SK-N-SH (cell line): ENCODE data around the gene SYT1. TPM values are rescaled to one million over a fixed set of nuclear protein-coding genes. Genes with fewer than 3 reads are reported as not detected.

ENCODE experiments used
- CTCF ChIA-PET: fragments of 300-600, 350-600 bp; formaldehyde crosslinking; extraction: SDS; loops from one replicate; lab custom pipeline; 2021; lab: Yijun Ruan, JAX
- POLR2A ChIA-PET: fragments of 350-600 bp; sonication (Branson Sonifier 250); formaldehyde crosslinking; extraction: SDS; loops from one replicate; lab custom pipeline; 2020; ENCODE audit warnings: antibody characterized with exemption, inconsistent platforms; lab: Yijun Ruan, JAX
- DNase-seq: peaks from one replicate; pipeline ENCODE4 v3.0.0; 2012
- H2AFZ ChIP-seq: fragments of 200-600 bp; sonication (generic); 2 replicates; pipeline ENCODE4 v1.8.1; 2016; ENCODE audit warnings: antibody characterized with exemption, mild to moderate bottlenecking, low read depth
- H3F3A ChIP-seq: fragments of 200-600 bp; sonication (generic); replicated peaks from 2 replicates; pipeline ENCODE3; 2016; ENCODE audit warnings: antibody characterized with exemption, mild to moderate bottlenecking; ENCODE audit not compliant: insufficient read depth
- H3K27ac ChIP-seq, 2 experiments: fragments of 200-500 bp in 1 of 2; fragments of 200-600 bp in 1 of 2; sonication (Bioruptor generic) in 1 of 2; sonication (generic), shearing (Covaris generic) in 1 of 2; 2 replicates each; pipeline versions ENCODE4 v1.5.1 to v1.6.1; 2014 to 2016; ENCODE audit warnings: low read depth in 2 of 2, inconsistent platforms in 1 of 2, low read length in 1 of 2, mild to moderate bottlenecking in 1 of 2, mixed read lengths in 1 of 2
- H3K27me3 ChIP-seq: fragments of 200-600 bp; sonication (generic), shearing (Covaris generic); 2 replicates; pipeline ENCODE4 v1.6.1; 2016; ENCODE audit warnings: mixed run types; ENCODE audit not compliant: insufficient read depth
- H3K36me3 ChIP-seq, 2 experiments: fragments of 200-500 bp in 1 of 2; fragments of 200-600 bp in 1 of 2; sonication (Bioruptor generic) in 1 of 2; sonication (generic) in 1 of 2; replicated peaks in 1 of 2; 2 replicates each; pipeline versions ENCODE3 to v1.5.1; 2014 to 2016; ENCODE audit warnings: low read length in 1 of 2, mild to moderate bottlenecking in 1 of 2; ENCODE audit not compliant: insufficient read depth in 2 of 2, control insufficient read depth in 1 of 2
- H3K4me1 ChIP-seq, 2 experiments: fragments of 200-500 bp in 1 of 2; fragments of 200-600 bp in 1 of 2; sonication (Bioruptor generic) in 1 of 2; sonication (generic), shearing (Covaris generic) in 1 of 2; 2 replicates each; pipeline versions ENCODE4 v1.5.1 to v1.6.1; 2014 to 2016; ENCODE audit warnings: low read depth in 1 of 2, low read length in 1 of 2, mixed run types in 1 of 2; ENCODE audit not compliant: insufficient read depth in 2 of 2, control insufficient read depth in 1 of 2
- H3K4me2 ChIP-seq: fragments of 200-600 bp; sonication (generic), shearing (Covaris generic); 2 replicates; pipeline ENCODE4 v1.6.1; 2017; ENCODE audit warnings: mixed run types
- H3K4me3 ChIP-seq, 2 experiments: fragments of 200-500 bp in 1 of 2; fragments of 200-600 bp in 1 of 2; sonication (Bioruptor generic) in 1 of 2; sonication (generic), shearing (Covaris generic) in 1 of 2; 2 replicates each; pipeline versions ENCODE4 v1.5.1 to v1.8.1; 2014 to 2016; ENCODE audit warnings: low read depth in 2 of 2, inconsistent platforms in 1 of 2, low read length in 1 of 2, mild to moderate bottlenecking in 1 of 2, mixed read lengths in 1 of 2, moderate library complexity in 1 of 2
- H3K79me2 ChIP-seq: fragments of 200-600 bp; sonication (generic); 2 replicates; pipeline ENCODE4 v1.8.1; 2017; ENCODE audit warnings: mild to moderate bottlenecking; ENCODE audit not compliant: insufficient read depth
- H3K9ac ChIP-seq: fragments of 200-600 bp; sonication (generic); 2 replicates; pipeline ENCODE4 v1.6.1; 2017; ENCODE audit warnings: mixed run types
- H3K9me2 ChIP-seq: fragments of 200-600 bp; sonication (generic); 2 replicates; pipeline ENCODE4 v1.6.1; 2017; ENCODE audit warnings: mixed run types
- H3K9me3 ChIP-seq: fragments of 200-600 bp; sonication (generic); 2 replicates; pipeline ENCODE4 v1.6.1; 2017; ENCODE audit warnings: mixed run types, mild to moderate bottlenecking, moderate library complexity
- H4K20me1 ChIP-seq: fragments of 200-600 bp; sonication (generic); 2 replicates; pipeline ENCODE4 v1.6.1; 2017; ENCODE audit warnings: mild to moderate bottlenecking, mixed run types; ENCODE audit not compliant: insufficient read depth
- ELF1 ChIP-seq: IDR thresholded peaks from 2 replicates; pipeline ENCODE4 v1.4.0; 2012
- EP300 ChIP-seq, 2 experiments: IDR thresholded peaks; 2 replicates each; pipeline versions ENCODE4 v1.4.0 to v1.6.1; 2012; ENCODE audit warnings: borderline replicate concordance in 1 of 2, low read depth in 1 of 2, low read length in 1 of 2
- EZH2phosphoT487 ChIP-seq: fragments of 200-600 bp; sonication (generic); IDR thresholded peaks from 2 replicates; pipeline ENCODE4 v1.6.1; 2017; ENCODE audit warnings: low read depth, mixed run types, mild to moderate bottlenecking, antibody characterized with exemption, moderate library complexity, borderline replicate concordance
- FOSL2 ChIP-seq: IDR thresholded peaks from 2 replicates; pipeline ENCODE4 v1.4.0; 2012; ENCODE audit warnings: low read depth, mild to moderate bottlenecking, moderate library complexity, borderline replicate concordance
- FOXJ3 ChIP-seq: sonication (generic); formaldehyde crosslinking; IDR thresholded peaks from 2 replicates; pipeline ENCODE4 v1.5.1; 2020; ENCODE audit warnings: mild to moderate bottlenecking, missing genetic modification reagents
- FOXM1 ChIP-seq: IDR thresholded peaks from 2 replicates; pipeline ENCODE4 v1.4.0; 2012; ENCODE audit warnings: low read depth, mild to moderate bottlenecking
- JUND ChIP-seq: IDR thresholded peaks from 2 replicates; pipeline ENCODE4 v1.4.0; 2012
- MXI1 ChIP-seq: IDR thresholded peaks from 2 replicates; pipeline ENCODE4 v1.6.1; 2012; ENCODE audit warnings: mild to moderate bottlenecking, low read depth, low read length, improper control_type of control experiment
- NFIC ChIP-seq: IDR thresholded peaks from 2 replicates; pipeline ENCODE4 v1.4.0; 2012; ENCODE audit warnings: borderline replicate concordance
- POLR2AphosphoS5 ChIP-seq: IDR thresholded peaks from 2 replicates; pipeline ENCODE4 v1.6.1; 2012; ENCODE audit warnings: low read depth, low read length
- RCOR1 ChIP-seq: fragments of 150-350 bp; IDR thresholded peaks from 2 replicates; pipeline ENCODE4 v1.6.1; 2017; ENCODE audit warnings: antibody characterized with exemption, low read length
- RFX5 ChIP-seq: IDR thresholded peaks from 2 replicates; pipeline ENCODE4 v1.6.1; 2012; ENCODE audit warnings: mild to moderate bottlenecking, improper control_type of control experiment, low read length
- RXRA ChIP-seq: IDR thresholded peaks from 2 replicates; pipeline ENCODE4 v1.4.0; 2012; ENCODE audit warnings: low read depth, mild to moderate bottlenecking, borderline replicate concordance
- TCF12 ChIP-seq: IDR thresholded peaks from 2 replicates; pipeline ENCODE4 v1.4.0; 2012
- YY1 ChIP-seq: IDR thresholded peaks from 2 replicates; pipeline ENCODE4 v1.4.0; 2012; ENCODE audit warnings: low read depth, mild to moderate bottlenecking
- WGBS: methylation state at CpG from one replicate; pipeline ENCODE4 v1.1.6; 2017; ENCODE audit warnings: low lambda C conversion rate; 5-methylcytosine and 5-hydroxymethylcytosine counted together
- polyA plus RNA-seq, 3 experiments: library from polyadenylated mRNA; depleted of rRNA; stranded (reverse); fragments of >200 nt; gene quantifications; 2 replicates each; pipeline ENCODE4 v1.2.3, GENCODE V29; 2012
- TF ChIP-seq, protein P1 (sequence below): fragments of 200-600 bp; sonication (generic); IDR thresholded peaks from 2 replicates; pipeline ENCODE4 v1.6.1; 2017; ENCODE audit warnings: antibody characterized with exemption, mild to moderate bottlenecking, moderate library complexity
- TF ChIP-seq, protein P2 (sequence below): fragments of 150-350 bp; IDR thresholded peaks from 2 replicates; pipeline ENCODE4 v1.6.1; 2017; ENCODE audit warnings: antibody characterized with exemption, low read length, low read depth, borderline replicate concordance

Gene SYT1
- polyA plus RNA-seq, 1 of the 3 experiments (the other 2 are of a cell fraction): 12.7 TPM

DNA sequence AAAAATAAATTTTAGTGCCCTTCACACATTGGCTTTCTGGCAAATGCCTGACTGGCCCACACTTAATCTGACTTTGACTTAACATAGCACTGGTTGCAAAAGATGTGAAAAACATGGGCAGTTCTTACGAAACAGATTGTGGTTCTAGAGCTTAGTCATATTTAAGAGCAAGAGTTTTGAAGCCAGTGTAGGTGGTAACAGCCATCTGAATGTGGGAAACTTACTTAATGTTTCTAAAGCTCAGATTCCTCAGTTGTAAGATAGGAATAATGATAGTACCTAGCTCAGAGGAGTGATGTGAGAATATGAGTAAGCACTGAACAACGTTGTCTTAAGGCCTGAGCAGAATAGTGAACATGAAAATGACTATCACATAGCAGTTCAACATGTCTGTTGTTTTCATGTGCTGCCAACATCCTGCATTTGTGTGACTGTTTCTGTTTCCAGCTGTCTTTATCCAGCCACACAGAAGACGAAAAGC lies 262.7 kb downstream of the SYT1 start:
- no peaks in the 10 kb centered on the region for H3K79me2 ChIP-seq
- DNase-seq: no peak
- peaks cover 0 to 6% of the 10 kb centered on the region in 2 experiments; a peak in 1 of 4 replicates for H3K4me1 ChIP-seq
- no peaks in the 10 kb centered on the region for H3K27me3 ChIP-seq
- TF ChIP-seq JUND: no peak
- 0 out of 2 replicates have a peak, but pooled peaks have one; percentile 1 for TF ChIP-seq FOSL2
- no peaks in the 10 kb centered on the region for H4K20me1 ChIP-seq
- ChIA-PET CTCF (interaction anchor here (0.6 to 1.3 kb wide), 2 partner anchors 70 to 734 kb away, joined by 4 read pairs; no protein-coding TSS in a partner anchor), POLR2A (no interaction called here)
- no peak overlapping the region for H3K4me3 ChIP-seq
- H3F3A ChIP-seq: peaks cover 3% of the 10 kb centered on the region
- 66% methylated on average over 3 of the region's 3 CpGs for WGBS
- H3K27ac ChIP-seq: peak overlapping the region in 1 of 2 experiments; percentile 48; a peak in 2 of 4 replicates
- H3K36me3 ChIP-seq: peaks cover 2 to 12% of the 10 kb centered on the region in 2 experiments
- no peak overlapping the region for H3K9ac ChIP-seq
- no peaks in the 10 kb centered on the region for H3K9me3 ChIP-seq
- no peaks in the 10 kb centered on the region for H3K9me2 ChIP-seq
- H2AFZ ChIP-seq: no peak overlapping the region
- no peak overlapping the region for H3K4me2 ChIP-seq

DNA sequence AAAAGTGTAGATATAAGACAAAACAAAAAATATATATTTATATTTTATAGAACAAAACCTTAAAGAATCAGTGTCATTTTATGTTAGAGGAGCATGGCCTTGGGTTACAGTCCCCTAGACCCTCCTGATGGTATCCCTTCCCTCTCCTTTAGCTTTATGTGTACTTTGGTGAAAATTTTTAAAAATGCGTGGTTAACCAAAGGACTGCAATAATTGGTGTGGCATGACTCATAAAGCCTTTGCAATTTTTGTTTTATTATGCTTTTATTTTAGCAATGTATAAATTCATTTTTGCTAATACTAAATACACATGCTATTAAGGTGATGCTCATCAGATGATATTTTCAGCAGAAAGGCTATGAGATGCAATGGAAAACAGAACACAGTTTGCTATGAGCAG lies 264.4 kb downstream of the SYT1 start:
- DNase-seq: no peak
- CTCF ChIA-PET: interaction anchor here (1.4 kb wide), 1 partner anchor 12 kb away, joined by 4 read pairs; no protein-coding TSS in a partner anchor
- Histone ChIP-seq H4K20me1 (no peaks in the 10 kb centered on the region), H3K4me1 (peaks cover 0 to 6% of the 10 kb centered on the region in 2 experiments; a peak in 1 of 4 replicates), H3K79me2 (no peaks in the 10 kb centered on the region), H3K4me2 (no peak overlapping the region), H3K9ac (no peak overlapping the region), H3F3A (peaks cover 3% of the 10 kb centered on the region), H3K36me3 (peaks cover 2 to 12% of the 10 kb centered on the region in 2 experiments), H3K27me3 (no peaks in the 10 kb centered on the region), H3K9me2 (no peaks in the 10 kb centered on the region), H2AFZ (no peak overlapping the region), H3K9me3 (no peaks in the 10 kb centered on the region), H3K27ac (no peak overlapping the region), H3K4me3 (no peak overlapping the region)
- WGBS: 95% methylated on average over 1 of the region's 1 CpG
- POLR2A ChIA-PET: no interaction called here
- no peak for TF ChIP-seq FOXM1
- no peak for TF ChIP-seq JUND
- TF ChIP-seq TCF12: no peak
- TF ChIP-seq FOSL2: no peak; the same call in 1 of the 2 replicates
- TF ChIP-seq EZH2phosphoT487: no peak
- no peak for TF ChIP-seq NFIC
- no peak for TF ChIP-seq RCOR1
- no peak for TF ChIP-seq RXRA
- TF ChIP-seq, protein P1, sequence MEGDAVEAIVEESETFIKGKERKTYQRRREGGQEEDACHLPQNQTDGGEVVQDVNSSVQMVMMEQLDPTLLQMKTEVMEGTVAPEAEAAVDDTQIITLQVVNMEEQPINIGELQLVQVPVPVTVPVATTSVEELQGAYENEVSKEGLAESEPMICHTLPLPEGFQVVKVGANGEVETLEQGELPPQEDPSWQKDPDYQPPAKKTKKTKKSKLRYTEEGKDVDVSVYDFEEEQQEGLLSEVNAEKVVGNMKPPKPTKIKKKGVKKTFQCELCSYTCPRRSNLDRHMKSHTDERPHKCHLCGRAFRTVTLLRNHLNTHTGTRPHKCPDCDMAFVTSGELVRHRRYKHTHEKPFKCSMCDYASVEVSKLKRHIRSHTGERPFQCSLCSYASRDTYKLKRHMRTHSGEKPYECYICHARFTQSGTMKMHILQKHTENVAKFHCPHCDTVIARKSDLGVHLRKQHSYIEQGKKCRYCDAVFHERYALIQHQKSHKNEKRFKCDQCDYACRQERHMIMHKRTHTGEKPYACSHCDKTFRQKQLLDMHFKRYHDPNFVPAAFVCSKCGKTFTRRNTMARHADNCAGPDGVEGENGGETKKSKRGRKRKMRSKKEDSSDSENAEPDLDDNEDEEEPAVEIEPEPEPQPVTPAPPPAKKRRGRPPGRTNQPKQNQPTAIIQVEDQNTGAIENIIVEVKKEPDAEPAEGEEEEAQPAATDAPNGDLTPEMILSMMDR: no peak
- TF ChIP-seq ELF1: no peak

DNA sequence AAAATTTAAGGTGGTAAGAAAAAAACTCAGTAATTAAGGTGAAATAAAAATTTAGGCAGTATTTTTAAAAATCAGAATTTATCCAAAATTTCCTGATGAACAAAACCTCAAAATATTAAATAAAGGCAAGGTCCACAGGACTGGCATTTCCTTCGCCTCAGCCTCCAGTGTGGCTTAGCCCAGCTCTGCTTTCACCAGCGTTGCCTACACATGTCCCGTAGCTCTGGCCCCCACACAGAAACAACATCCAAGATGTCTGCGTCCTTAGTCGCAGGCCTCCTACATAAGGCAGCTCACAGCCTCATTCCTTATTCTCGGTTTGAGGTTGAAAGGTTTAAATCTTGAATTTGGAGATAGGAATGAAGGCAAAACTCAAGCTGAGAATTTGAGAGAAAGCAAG lies 274.3 kb downstream of the SYT1 start:
- Histone ChIP-seq H3K4me1 (no peaks in the 10 kb centered on the region), H3K4me3 (no peak overlapping the region), H2AFZ (no peak overlapping the region), H3F3A (no peaks in the 10 kb centered on the region), H4K20me1 (no peaks in the 10 kb centered on the region), H3K27ac (no peak overlapping the region), H3K4me2 (no peak overlapping the region), H3K9me2 (no peaks in the 10 kb centered on the region), H3K9me3 (no peaks in the 10 kb centered on the region), H3K27me3 (no peaks in the 10 kb centered on the region), H3K36me3 (peaks cover 0 to 7% of the 10 kb centered on the region in 2 experiments), H3K79me2 (no peaks in the 10 kb centered on the region), H3K9ac (no peak overlapping the region)
- POLR2A ChIA-PET: no interaction called here
- 88% methylated on average over 6 of the region's 6 CpGs for WGBS
- CTCF ChIA-PET: no interaction called here
- no peak for DNase-seq
- TF ChIP-seq YY1: no peak
- no peak for TF ChIP-seq FOXJ3 (CRISPR knock-in tag)
- TF ChIP-seq, protein P1: no peak
- TF ChIP-seq, protein P2, sequence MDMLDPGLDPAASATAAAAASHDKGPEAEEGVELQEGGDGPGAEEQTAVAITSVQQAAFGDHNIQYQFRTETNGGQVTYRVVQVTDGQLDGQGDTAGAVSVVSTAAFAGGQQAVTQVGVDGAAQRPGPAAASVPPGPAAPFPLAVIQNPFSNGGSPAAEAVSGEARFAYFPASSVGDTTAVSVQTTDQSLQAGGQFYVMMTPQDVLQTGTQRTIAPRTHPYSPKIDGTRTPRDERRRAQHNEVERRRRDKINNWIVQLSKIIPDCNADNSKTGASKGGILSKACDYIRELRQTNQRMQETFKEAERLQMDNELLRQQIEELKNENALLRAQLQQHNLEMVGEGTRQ: no peak
- TF ChIP-seq RFX5: no peak
- TF ChIP-seq MXI1: no peak
- TF ChIP-seq POLR2AphosphoS5: no peak
- no peak for TF ChIP-seq EP300 (IDR thresholded peaks at IDR 0.05; ENCODE audit: borderline replicate concordance in 1 of 2, low read depth in 1 of 2, low read length in 1 of 2)
- TF ChIP-seq FOSL2: no peak
